ENCODE results near the gene MDN1. TPM values are rescaled to one million over a fixed set of nuclear protein-coding genes. Genes with fewer than 3 reads are reported as not detected.
"Not testable (repeated sequence)": the region's sequence is repeated elsewhere in the genome, so short reads cannot be mapped to it uniquely, and the experiment has no call there.

The MDN1 gene
- total and polyA plus RNA-seq, 2 donors (not counting 1 experiment from before 2014, with no cell fraction given): 16.5 to 59.5 TPM

DNA sequence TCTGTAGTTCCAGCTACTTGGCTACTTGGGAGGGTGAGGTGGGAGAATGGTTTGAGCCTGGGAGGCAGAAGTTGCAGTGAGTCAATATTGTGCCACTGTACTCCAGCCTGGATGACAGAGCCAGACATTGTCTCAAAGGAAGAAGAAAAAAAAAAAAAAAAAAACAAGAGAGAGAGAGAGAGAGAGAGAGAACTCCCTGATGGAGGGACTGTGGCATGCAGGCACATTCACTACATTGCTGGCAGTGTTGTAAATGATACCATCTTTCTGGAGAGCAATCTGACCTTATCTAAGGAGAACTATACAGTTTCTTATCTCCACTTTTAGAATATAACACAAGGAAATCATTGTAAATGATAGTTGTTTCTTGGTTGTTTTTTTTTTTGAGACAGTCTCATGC, 85.1 kb downstream of the MDN1 start:
- Mint-ChIP-seq H3K27ac (no peak overlapping the region), H3K4me1 (no peaks in the 10 kb centered on the region), H3K27me3 (no peaks in the 10 kb centered on the region), H3K9me3 (ENCODE audit: insufficient read depth) (no peaks in the 10 kb centered on the region), H3K4me3 (no peak overlapping the region)
- DNase-seq (no peak), ATAC-seq (ENCODE audit: low read depth) (no peak)
- no peak for TF ChIP-seq EZH2 (IDR thresholded peaks at IDR 0.05; ENCODE audit: borderline replicate concordance, insufficient read depth, low read depth, low read length, poor library complexity, severe bottlenecking)
- TF ChIP-seq CTCF (IDR thresholded peaks at IDR 0.05): no peak
- Histone ChIP-seq H3K4me3 (ENCODE audit: control extremely low read depth in 1 of 5, extremely low read depth in 1 of 5, insufficient read depth in 1 of 5, low read depth in 2 of 5, low read length in 4 of 5) (no peak overlapping the region), H4K20me1 (ENCODE audit: control insufficient read depth, insufficient read depth, low read length, poor library complexity, severe bottlenecking) (no peaks in the 10 kb centered on the region), H3K4me1 (ENCODE audit: control insufficient read depth in 2 of 2, insufficient read depth in 2 of 2, low read length in 2 of 2) (no peaks in the 10 kb centered on the region), H2AFZ (ENCODE audit: insufficient read depth, low read depth, low read length, poor library complexity, severe bottlenecking) (no peak overlapping the region), H3K27ac (ENCODE audit: low read length in 2 of 2) (no peak overlapping the region), H3K27me3 (replicated peaks in 1 of 4; ENCODE audit: control extremely low read depth in 1 of 4, control insufficient read depth in 3 of 4, insufficient read depth in 4 of 4, low read length in 3 of 4) (no peaks in the 10 kb centered on the region), H3K36me3 (replicated peaks in 1 of 2; ENCODE audit: control extremely low read depth in 1 of 2, control insufficient read depth in 1 of 2, extremely low read depth in 1 of 2, insufficient read depth in 2 of 2, low read length in 1 of 2) (peaks cover 15 to 51% of the 10 kb centered on the region in 2 experiments), H3K79me2 (ENCODE audit: control insufficient read depth, insufficient read depth, low read length) (no peaks in the 10 kb centered on the region), H3K9ac (ENCODE audit: low read length) (no peak overlapping the region), H3K9me3 (ENCODE audit: control extremely low read depth in 1 of 3, control insufficient read depth in 2 of 3, insufficient read depth in 1 of 3, low read length in 2 of 3) (no peaks in the 10 kb centered on the region), H3K4me2 (replicated peaks; ENCODE audit: low read depth, low read length, poor library complexity, severe bottlenecking) (no peak overlapping the region)
- ChIA-PET POLR2A (no interaction called here), CTCF (interaction anchor here (0.6 kb wide), 1 partner anchor 148 kb away, joined by 3 read pairs; no protein-coding TSS in a partner anchor)
- intact Hi-C loops (cut with micrococcal nuclease): no loop called here

- Histone ChIP-seq H3K4me2 (replicated peaks; ENCODE audit: low read depth, low read length, poor library complexity, severe bottlenecking) (no peak overlapping the region), H4K20me1 (ENCODE audit: control insufficient read depth, insufficient read depth, low read length, poor library complexity, severe bottlenecking) (no peaks in the 10 kb centered on the region), H3K79me2 (ENCODE audit: control insufficient read depth, insufficient read depth, low read length) (no peaks in the 10 kb centered on the region), H3K4me1 (ENCODE audit: control insufficient read depth in 2 of 2, insufficient read depth in 2 of 2, low read length in 2 of 2) (no peaks in the 10 kb centered on the region), H2AFZ (ENCODE audit: insufficient read depth, low read depth, low read length, poor library complexity, severe bottlenecking) (no peak overlapping the region), H3K27me3 (replicated peaks in 1 of 4; ENCODE audit: control extremely low read depth in 1 of 4, control insufficient read depth in 3 of 4, insufficient read depth in 4 of 4, low read length in 3 of 4) (no peaks in the 10 kb centered on the region), H3K4me3 (ENCODE audit: control extremely low read depth in 1 of 5, extremely low read depth in 1 of 5, insufficient read depth in 1 of 5, low read depth in 2 of 5, low read length in 4 of 5) (no peak overlapping the region), H3K9me3 (ENCODE audit: control extremely low read depth in 1 of 3, control insufficient read depth in 2 of 3, insufficient read depth in 1 of 3, low read length in 2 of 3) (no peaks in the 10 kb centered on the region), H3K9ac (ENCODE audit: low read length) (no peak overlapping the region), H3K27ac (ENCODE audit: low read length in 2 of 2) (no peak overlapping the region), H3K36me3 (replicated peaks in 1 of 2; ENCODE audit: control extremely low read depth in 1 of 2, control insufficient read depth in 1 of 2, extremely low read depth in 1 of 2, insufficient read depth in 2 of 2, low read length in 1 of 2) (peaks cover 16 to 57% of the 10 kb centered on the region in 2 experiments)
- Mint-ChIP-seq H3K4me3 (no peak overlapping the region), H3K9me3 (ENCODE audit: insufficient read depth) (no peaks in the 10 kb centered on the region), H3K27ac (no peak overlapping the region), H3K27me3 (no peaks in the 10 kb centered on the region), H3K4me1 (no peaks in the 10 kb centered on the region)
- DNase-seq (no peak), ATAC-seq (ENCODE audit: low read depth) (no peak)
- intact Hi-C loops (cut with micrococcal nuclease): no loop called here
- ChIA-PET CTCF (no interaction called here), POLR2A (no interaction called here)
- TF ChIP-seq CTCF (IDR thresholded peaks at IDR 0.05) (no peak), EZH2 (IDR thresholded peaks at IDR 0.05; ENCODE audit: borderline replicate concordance, insufficient read depth, low read depth, low read length, poor library complexity, severe bottlenecking) (no peak)
- 100% methylated on average over 1 of the region's 3 CpGs for whole genome bisulfite sequencing (ENCODE audit: insufficient coverage)
Observed at GRCh38 chr6:89731924-89732567, 87.5 kb downstream of the MDN1 start.

- H3K4me3 Mint-ChIP-seq; H3K27me3 Mint-ChIP-seq; H3K9me3 ChIP-seq (ENCODE audit: control extremely low read depth in 1 of 3, control insufficient read depth in 2 of 3, insufficient read depth in 1 of 3, low read length in 2 of 3); H4K20me1 ChIP-seq (ENCODE audit: control insufficient read depth, insufficient read depth, low read length, poor library complexity, severe bottlenecking); H3K4me3 ChIP-seq (ENCODE audit: control extremely low read depth in 1 of 5, extremely low read depth in 1 of 5, insufficient read depth in 1 of 5, low read depth in 2 of 5, low read length in 4 of 5); H3K27ac Mint-ChIP-seq; POLR2A ChIA-PET; ATAC-seq (ENCODE audit: low read depth); intact Hi-C loops (cut with micrococcal nuclease); CTCF ChIA-PET; H2AFZ ChIP-seq (ENCODE audit: insufficient read depth, low read depth, low read length, poor library complexity, severe bottlenecking); H3K79me2 ChIP-seq (ENCODE audit: control insufficient read depth, insufficient read depth, low read length); DNase-seq; H3K9ac ChIP-seq (ENCODE audit: low read length); H3K9me3 Mint-ChIP-seq (ENCODE audit: insufficient read depth); H3K4me1 Mint-ChIP-seq; H3K4me1 ChIP-seq (ENCODE audit: control insufficient read depth in 2 of 2, insufficient read depth in 2 of 2, low read length in 2 of 2); H3K4me2 ChIP-seq (replicated peaks; ENCODE audit: low read depth, low read length, poor library complexity, severe bottlenecking); H3K27me3 ChIP-seq (replicated peaks in 1 of 4; ENCODE audit: control extremely low read depth in 1 of 4, control insufficient read depth in 3 of 4, insufficient read depth in 4 of 4, low read length in 3 of 4); H3K27ac ChIP-seq (ENCODE audit: low read length in 2 of 2): not testable (repeated sequence)
- WGBS (ENCODE audit: insufficient coverage): no CpG with 5 or more reads among the region's 2 CpGs
- H3K36me3 ChIP-seq (replicated peaks in 1 of 2; ENCODE audit: control extremely low read depth in 1 of 2, control insufficient read depth in 1 of 2, extremely low read depth in 1 of 2, insufficient read depth in 2 of 2, low read length in 1 of 2): peaks cover 19 to 57% of the 10 kb centered on the region in 2 experiments
Observed at GRCh38 chr6:89731262-89731661, 88.3 kb downstream of the MDN1 start.
